GM12875 (cell line): ENCODE data around the gene CORIN.

Source experiments
- H3K4me3 ChIP-seq: one replicate; pipeline ENCODE4 v1.5.1; 2011; ENCODE audit warnings: low read depth, low read length, control low read depth
- CTCF ChIP-seq: IDR thresholded peaks from 2 replicates; pipeline ENCODE4 v1.5.1; 2011; ENCODE audit warnings: low read depth, mild to moderate bottlenecking, control low read depth, inconsistent platforms, low read length, moderate library complexity, borderline replicate concordance; ENCODE audit not compliant: insufficient read depth

The CORIN gene

GRCh38 chr4:47577779-47578553 is 259.9 kb downstream of the CORIN start:
- no peak for TF ChIP-seq CTCF

GRCh38 chr4:47572981-47573380 is 264.9 kb downstream of the CORIN start:
- no peak for TF ChIP-seq CTCF
- no peak overlapping the region for H3K4me3 ChIP-seq

More at GRCh38 chr4:47577779-47578553, 259.9 kb downstream of the CORIN start:
- no peak overlapping the region for H3K4me3 ChIP-seq

GRCh38 chr4:47570816-47571215 is 267.1 kb downstream of the CORIN start:
- no peak overlapping the region for H3K4me3 ChIP-seq
- no peak for TF ChIP-seq CTCF

- no peak overlapping the region for H3K4me3 ChIP-seq
- TF ChIP-seq CTCF = no peak
These were observed 270.4 kb downstream of the CORIN start for GRCh38 chr4:47567511-47567910.

GRCh38 chr4:47566969-47567368 is 270.9 kb downstream of the CORIN start:
- H3K4me3 ChIP-seq = no peak overlapping the region
- TF ChIP-seq CTCF = no peak

- H3K4me3 ChIP-seq = no peak overlapping the region
- no peak for TF ChIP-seq CTCF
These were observed 271.3 kb downstream of the CORIN start for GRCh38 chr4:47566566-47566965.

GRCh38 chr4:47562297-47562696 is 275.6 kb downstream of the CORIN start:
- TF ChIP-seq CTCF = no peak
- H3K4me3 ChIP-seq = no peak overlapping the region
